GM18870 (cell line): ENCODE measurements around the gene COPS9.

Experiments
- ATAC-seq: cut with Tn5 transposase; IDR thresholded peaks from one replicate; pipeline ENCODE4 v1.9.1; 2021; ENCODE audit warnings: moderate library complexity; ENCODE audit not compliant: unreplicated experiment

COPS9 gene

GRCh38 chr2:240151477-240152031 is 15.4 kb upstream of the COPS9 start:
- no peak for ATAC-seq

GRCh38 chr2:240149943-240150784 is 14.1 kb upstream of the COPS9 start:
- no peak for ATAC-seq

DNA sequence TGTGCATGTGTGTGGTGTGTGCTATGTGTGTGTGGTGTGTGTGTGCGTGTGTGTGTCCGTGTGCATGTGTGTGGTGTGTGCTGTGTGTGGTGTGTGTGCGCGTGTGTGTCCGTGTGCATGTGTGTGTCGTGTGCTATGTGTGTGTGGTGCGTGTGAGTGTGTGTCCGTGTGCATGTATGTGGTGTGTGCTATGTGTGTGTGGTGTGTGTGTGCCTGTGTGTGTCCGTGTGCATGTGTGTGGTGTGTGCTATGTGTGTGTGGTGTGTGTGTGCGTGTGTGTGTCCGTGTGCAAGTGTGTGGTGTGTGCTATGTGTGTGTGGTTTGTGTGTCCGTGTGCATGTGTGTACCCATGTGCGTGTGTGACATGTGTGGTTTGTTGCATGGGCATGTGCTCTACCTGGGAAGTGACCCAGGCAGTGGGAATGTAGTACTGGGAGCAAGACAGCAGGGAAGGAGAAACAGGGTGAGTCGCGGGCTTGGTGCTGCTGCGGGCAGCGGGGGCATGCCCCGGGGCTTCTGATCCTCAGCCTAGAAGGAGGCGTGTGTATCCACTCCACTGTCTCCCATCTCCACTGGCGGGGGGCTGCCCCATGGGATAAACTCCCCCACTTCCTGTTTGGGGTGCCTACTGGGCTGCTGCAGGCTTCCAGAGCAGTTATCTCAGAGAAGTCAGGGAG is 11.9 kb upstream of the COPS9 start:
- no peak for ATAC-seq

DNA sequence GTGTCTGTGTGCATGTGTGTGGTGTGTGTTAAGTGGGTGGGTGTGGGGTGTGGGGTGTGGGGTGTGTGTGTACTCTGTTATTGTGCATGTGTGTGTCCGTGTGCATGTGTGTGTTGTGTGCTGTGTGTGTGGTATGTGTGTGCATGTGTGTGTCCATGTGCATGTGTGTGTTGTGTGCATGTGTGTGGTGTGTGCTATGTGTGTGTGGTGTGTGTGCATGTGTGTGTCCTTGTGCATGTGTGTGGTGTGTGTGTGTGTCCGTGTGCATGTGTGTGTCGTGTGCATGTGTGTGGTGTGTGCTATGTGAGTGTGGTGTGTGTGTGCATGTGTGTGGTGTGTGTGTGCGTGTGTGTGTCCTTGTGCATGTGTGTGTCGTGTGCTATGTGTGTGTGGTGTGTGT is 11.3 kb upstream of the COPS9 start:
- ATAC-seq: no peak

DNA sequence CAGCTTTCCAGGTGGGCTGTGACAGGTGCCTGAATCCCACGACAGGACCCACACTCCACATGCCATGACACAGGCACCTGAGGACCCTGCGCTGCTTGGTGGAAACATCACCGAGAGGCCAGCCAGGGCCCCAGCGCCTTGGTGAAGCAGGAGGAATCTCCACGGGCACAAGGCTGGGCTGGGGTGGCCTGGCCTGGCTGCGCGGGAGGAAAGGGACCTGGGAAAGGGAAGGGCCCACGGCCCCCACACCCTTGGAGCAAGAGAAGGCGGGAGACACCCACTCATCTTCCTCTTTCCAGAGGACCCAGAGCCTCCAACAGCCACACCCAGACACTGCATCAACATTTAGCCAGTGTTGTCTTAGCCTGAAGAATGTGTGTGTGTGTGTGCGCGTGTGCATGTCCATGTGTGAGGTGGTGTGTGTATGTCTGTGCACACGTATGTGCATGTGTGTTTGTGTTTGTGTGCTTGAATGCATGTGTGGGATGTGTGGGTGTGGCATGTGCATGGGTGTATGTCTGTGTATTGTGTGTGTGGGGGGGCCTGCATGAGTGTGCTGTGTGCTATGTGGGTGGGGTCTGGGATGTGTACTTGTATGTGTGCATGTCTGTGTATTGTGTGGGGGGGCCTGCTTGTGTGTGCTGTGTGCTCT is 10.6 kb upstream of the COPS9 start:
- no peak for ATAC-seq

GRCh38 chr2:240146141-240146561 is 10.0 kb upstream of the COPS9 start:
- no peak for ATAC-seq

DNA sequence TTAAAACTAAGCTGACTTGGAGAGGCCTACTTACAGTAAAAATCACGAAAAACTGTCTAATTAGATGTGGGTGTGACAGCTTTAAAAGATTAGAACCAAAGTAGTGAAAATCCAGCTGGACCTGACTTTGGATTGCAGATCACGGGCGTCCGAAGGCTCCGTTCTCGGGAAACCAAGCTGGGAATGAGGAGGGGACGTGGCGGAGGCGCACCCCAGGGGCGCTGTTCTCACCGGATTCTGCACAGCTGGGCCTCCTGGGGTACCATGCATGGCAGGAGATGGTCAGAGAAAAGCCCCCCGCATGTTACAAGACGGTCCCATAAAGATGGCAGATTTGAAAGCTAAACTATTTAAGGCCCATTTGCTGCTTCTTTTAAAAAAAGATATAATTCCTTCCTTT is 9.4 kb upstream of the COPS9 start:
- no peak for ATAC-seq

DNA sequence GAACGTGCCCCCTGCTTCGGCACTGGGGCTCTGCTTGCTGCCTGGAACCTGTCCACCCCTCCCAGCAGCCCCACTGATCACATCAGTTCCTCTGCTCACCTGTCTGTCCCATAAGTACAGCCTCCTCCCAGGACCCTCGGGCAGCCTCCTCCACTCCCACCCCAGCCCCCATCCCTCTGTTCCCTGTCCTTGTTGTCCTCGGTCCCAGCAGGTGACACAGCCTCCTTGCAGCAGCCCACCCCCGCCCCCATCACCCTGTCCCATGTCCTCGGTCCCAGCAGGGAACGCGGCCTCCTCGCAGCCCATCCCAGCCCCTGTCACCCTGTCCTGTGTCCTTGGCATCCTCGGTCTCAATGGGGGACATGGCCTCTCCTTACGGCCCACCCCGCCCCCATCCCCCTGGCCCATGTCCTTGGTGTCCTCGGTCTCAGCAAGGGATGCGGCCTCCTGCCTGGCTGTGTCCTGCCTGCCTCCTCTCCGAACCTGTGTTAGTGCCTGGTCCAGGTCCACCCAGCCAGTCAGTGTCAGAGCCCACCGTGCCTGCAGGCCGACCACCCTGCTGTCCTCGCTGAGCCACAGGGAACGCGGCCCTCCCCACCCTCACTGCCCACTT is 8.7 kb upstream of the COPS9 start:
- ATAC-seq: no peak

- no peak for ATAC-seq
These were observed 7.9 kb upstream of the COPS9 start for GRCh38 chr2:240143801-240144648.

- no peak for ATAC-seq
These were observed 7.2 kb upstream of the COPS9 start for GRCh38 chr2:240143276-240143675.

DNA sequence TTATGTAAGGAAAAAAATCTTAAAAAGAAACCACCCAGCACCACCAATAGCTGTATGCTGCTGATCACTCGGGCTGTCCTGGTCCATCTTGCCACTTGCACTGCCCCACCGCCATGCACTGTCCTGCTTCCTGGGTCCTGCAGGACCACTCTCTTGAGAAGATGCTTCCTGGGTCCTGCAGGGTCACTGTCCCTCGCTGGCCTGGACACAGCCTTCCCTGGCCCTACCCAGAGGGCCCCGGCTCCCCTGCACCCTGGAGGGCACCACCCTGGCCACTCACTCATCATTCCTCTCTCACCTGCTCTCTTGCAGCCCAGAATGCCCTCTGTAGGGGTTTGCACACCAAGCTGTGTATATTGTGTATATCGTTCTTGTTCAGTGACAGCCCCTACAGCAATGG is 6.8 kb upstream of the COPS9 start:
- ATAC-seq: no peak

- ATAC-seq: no peak
These were observed 6.2 kb upstream of the COPS9 start for GRCh38 chr2:240142256-240142775.

GRCh38 chr2:240141736-240142135 is 5.6 kb upstream of the COPS9 start:
- ATAC-seq: no peak

DNA sequence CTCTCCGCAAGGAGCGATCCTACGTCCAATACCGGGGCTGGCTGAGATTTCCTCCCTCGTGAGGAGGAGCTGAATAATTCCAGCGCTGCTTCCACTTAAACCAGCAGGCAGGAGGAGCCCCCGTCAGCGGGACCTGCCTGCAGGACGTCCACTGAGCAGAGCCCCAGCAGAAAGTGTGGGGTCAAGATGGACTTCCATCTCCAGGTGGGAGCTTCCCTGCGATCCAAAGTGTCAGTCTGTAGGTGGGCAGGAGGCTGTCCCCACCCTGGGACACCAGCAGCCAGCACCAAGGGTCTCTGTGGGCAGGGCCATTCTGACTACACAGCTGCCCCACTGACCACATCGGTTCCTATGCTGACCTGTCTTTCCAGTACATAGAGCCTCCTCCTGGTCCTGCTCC is 4.8 kb upstream of the COPS9 start:
- ATAC-seq: no peak

DNA sequence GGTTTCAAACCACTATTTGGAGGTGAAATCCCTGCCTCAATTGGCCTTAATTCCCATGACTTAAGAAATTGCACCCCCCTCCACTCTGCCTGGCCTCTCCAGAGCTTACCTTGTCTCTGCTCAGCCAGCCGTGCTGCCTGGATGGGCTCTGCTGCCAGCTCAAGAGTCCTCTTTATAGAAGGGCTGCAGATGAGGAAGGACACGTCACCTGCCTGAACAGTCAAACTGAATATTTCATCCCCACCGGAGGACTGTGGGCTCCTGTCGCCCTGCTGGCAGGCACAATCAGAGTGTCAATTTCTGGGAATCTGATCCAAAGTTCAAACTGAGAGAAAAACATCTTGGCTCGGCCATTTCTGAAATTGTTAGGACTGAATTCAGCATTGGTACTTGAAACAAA is 4.4 kb upstream of the COPS9 start, which contains the start of gene OTOS:
OTOS (minus strand) TSS at position 148 of the 400 bp plus-strand sequence. CDS start 332 bp downstream, outside the sequence.
- ATAC-seq: no peak

DNA sequence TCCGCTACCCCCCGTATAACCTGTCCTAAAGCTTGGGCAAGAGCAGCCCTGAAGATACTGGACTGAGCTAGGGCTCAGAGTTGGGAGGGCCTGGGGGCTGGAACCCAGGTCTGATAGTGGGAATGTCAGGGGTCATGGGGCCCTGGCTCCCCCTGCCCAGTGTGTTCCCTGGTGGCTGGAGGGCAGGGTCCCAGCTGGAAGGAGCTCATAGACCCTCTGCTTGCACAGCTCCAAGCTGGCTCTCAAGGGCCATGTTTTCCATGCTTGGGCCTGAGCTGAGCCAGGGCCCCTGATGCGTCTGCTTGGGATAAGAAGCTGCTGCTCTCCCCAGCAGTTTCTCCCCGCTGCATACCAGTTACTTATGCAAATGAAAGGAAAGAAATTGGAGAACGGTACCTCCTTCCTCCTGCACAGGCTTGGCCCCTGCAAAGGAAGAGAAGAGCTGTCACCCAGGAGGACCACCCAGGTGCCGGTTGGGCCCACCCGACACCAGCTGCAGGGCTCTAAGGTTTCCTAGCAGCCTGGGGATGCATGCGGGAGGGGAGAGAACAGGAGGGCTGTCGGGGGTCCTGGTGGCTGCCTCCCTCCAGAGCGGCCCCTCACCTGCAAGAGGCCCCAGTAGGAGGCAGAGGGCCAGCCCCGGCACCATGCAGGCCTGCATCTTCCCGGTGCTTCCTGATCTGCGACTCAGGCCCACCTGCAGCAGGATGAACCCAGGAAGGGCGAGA is 3.7 kb upstream of the COPS9 start:
- ATAC-seq: no peak

DNA sequence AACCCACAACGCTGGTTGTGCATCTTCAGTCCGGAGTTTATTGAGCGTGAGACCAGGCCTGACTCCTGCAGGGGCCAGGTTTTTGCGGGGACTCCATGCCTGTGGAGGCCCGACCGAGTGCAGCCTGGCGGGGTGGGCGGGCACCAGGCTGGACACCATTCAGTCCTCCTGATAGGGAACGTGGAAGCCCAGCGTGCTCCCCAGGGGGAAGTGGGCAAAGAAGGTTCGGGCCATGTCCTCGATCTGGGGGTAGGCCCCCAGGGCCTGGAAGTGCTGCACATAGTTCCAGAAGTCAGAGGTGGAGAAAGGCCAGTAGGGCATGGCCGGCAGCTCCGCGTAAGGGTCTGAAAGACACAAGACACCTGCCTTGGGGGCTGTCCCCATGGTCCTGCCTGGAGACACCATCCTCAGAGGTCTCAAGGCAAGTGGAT is 2.9 kb upstream of the COPS9 start:
- ATAC-seq: no peak

- ATAC-seq: no peak
These were observed 2.3 kb upstream of the COPS9 start for GRCh38 chr2:240138254-240138984.
